ENCODE measurements around the gene AKT2. TPM values are rescaled to one million over a fixed set of nuclear protein-coding genes. Genes with fewer than 3 reads are reported as not detected.
A peak's percentile ranks its signal among the peaks of the same experiment; 100 is the strongest.

AKT2 gene
- total RNA-seq, 1 experiment from 2014 or later: 2,376 TPM

- in situ Hi-C loops (cut with HindIII; ENCODE audit: low pct_unique_long_range_greater_than_20kb, low sequenced_read_pairs): no loop called here
- no peak overlapping the region for H3K27ac ChIP-seq (ENCODE audit: low read length)
- POLR2A ChIA-PET: interaction anchor here (0.5 to 1.9 kb wide), 10 partner anchors 8 to 1802 kb away, joined by 3 to 17 read pairs (median 6); no protein-coding TSS in a partner anchor
- TF ChIP-seq REST (IDR thresholded peaks at IDR 0.05; ENCODE audit: insufficient read depth in 1 of 2, low read depth in 2 of 2, low read length in 1 of 2) (no peak), SIN3A (IDR thresholded peaks at IDR 0.05; ENCODE audit: borderline replicate concordance, insufficient read depth, low read depth, low read length) (no peak), TCF7L2 (IDR thresholded peaks at IDR 0.05; ENCODE audit: low read depth, low read length) (no peak)
- intact Hi-C loops (cut with micrococcal nuclease; ENCODE audit: unreplicated experiment): no loop called here
- H3K4me3 ChIP-seq (ENCODE audit: low read depth in 2 of 2, low read length in 2 of 2): no peak overlapping the region
- no peaks in the 10 kb centered on the region for H3K9me3 ChIP-seq (ENCODE audit: control insufficient read depth, insufficient read depth, low read depth, low read length)
- no peaks in the 10 kb centered on the region for H3K36me3 ChIP-seq (ENCODE audit: control insufficient read depth, insufficient read depth, low read length)
- no peaks in the 10 kb centered on the region for H3K27me3 ChIP-seq (ENCODE audit: control insufficient read depth, insufficient read depth, low read length)
- peak; percentile 17 for ATAC-seq
- BruUV-seq (replicated peaks): no TSS peak
- CTCF ChIA-PET: interaction anchor here (0.6 to 26.0 kb wide), 13 partner anchors 8 to 1738 kb away, joined by 3 to 498 read pairs (median 4); partner anchors contain the start of gene MAP3K10
- H3K4me1 ChIP-seq (ENCODE audit: control insufficient read depth, insufficient read depth, low read length): no peaks in the 10 kb centered on the region
- no peak for DNase-seq (ENCODE audit: low read depth, low spot score)
Measured at GRCh38 chr19:40322271-40322610, 37.1 kb upstream of the AKT2 start.

- no peaks in the 10 kb centered on the region for H3K4me1 ChIP-seq (ENCODE audit: control insufficient read depth, insufficient read depth, low read length)
- in situ Hi-C loops (cut with HindIII; ENCODE audit: low pct_unique_long_range_greater_than_20kb, low sequenced_read_pairs): no loop called here
- H3K4me3 ChIP-seq (ENCODE audit: low read depth in 2 of 2, low read length in 2 of 2): no peak overlapping the region
- no TSS peak for BruUV-seq (replicated peaks)
- no peak for DNase-seq (ENCODE audit: low read depth, low spot score)
- POLR2A ChIA-PET: interaction anchor here (0.5 to 1.9 kb wide), 9 partner anchors 8 to 1801 kb away, joined by 3 to 17 read pairs (median 7); no protein-coding TSS in a partner anchor
- H3K36me3 ChIP-seq (ENCODE audit: control insufficient read depth, insufficient read depth, low read length): no peaks in the 10 kb centered on the region
- intact Hi-C loops (cut with micrococcal nuclease; ENCODE audit: unreplicated experiment): no loop called here
- H3K27ac ChIP-seq (ENCODE audit: low read length): no peak overlapping the region
- no peaks in the 10 kb centered on the region; the same call in 1 of the 2 replicates for H3K27me3 ChIP-seq (ENCODE audit: control insufficient read depth, insufficient read depth, low read length)
- CTCF ChIA-PET: interaction anchor here (0.6 to 26.0 kb wide), 13 partner anchors 9 to 1685 kb away, joined by 3 to 498 read pairs (median 4); partner anchors contain the start of gene MAP3K10
- H3K9me3 ChIP-seq (ENCODE audit: control insufficient read depth, insufficient read depth, low read depth, low read length): no peaks in the 10 kb centered on the region
- no peak for TF ChIP-seq TCF7L2 (IDR thresholded peaks at IDR 0.05; ENCODE audit: low read depth, low read length)
- no peak for TF ChIP-seq POLR2AphosphoS5 (IDR thresholded peaks at IDR 0.05; ENCODE audit: low read depth, low read length)
- TF ChIP-seq SIN3A (IDR thresholded peaks at IDR 0.05; ENCODE audit: borderline replicate concordance, insufficient read depth, low read depth, low read length): no peak
- TF ChIP-seq CTCF (IDR thresholded peaks at IDR 0.05): no peak
- TF ChIP-seq REST (IDR thresholded peaks at IDR 0.05; ENCODE audit: insufficient read depth in 1 of 2, low read depth in 2 of 2, low read length in 1 of 2): no peak
- peak; percentile 1 for ATAC-seq
Measured at GRCh38 chr19:40321566-40322270, 36.6 kb upstream of the AKT2 start.

Data from Panc1 (cell line).